Hepatocyte (in vitro differentiated cells): ENCODE measurements around the gene TMEM109. TPM values are rescaled to one million over a fixed set of nuclear protein-coding genes. Genes with fewer than 3 reads are reported as not detected.

ENCODE experiments used
- DNase-seq: peaks from one replicate; pipeline ENCODE4 v3.0.0-alpha.2; 2016; ENCODE audit warnings: low spot score
- H2AFZ ChIP-seq: fragments of 200-600 bp; sonication (generic); 2 replicates; pipeline ENCODE4 v1.6.0; 2016; ENCODE audit warnings: antibody characterized with exemption, mild to moderate bottlenecking
- H3K27ac ChIP-seq: fragments of 200-600 bp; sonication (generic); 2 replicates; pipeline ENCODE4 v1.5.1; 2016; ENCODE audit warnings: mild to moderate bottlenecking
- H3K27me3 ChIP-seq: fragments of 200-600 bp; sonication (generic); 2 replicates; pipeline ENCODE4 v1.6.1; 2016
- H3K36me3 ChIP-seq: fragments of 200-600 bp; sonication (generic); replicated peaks from 2 replicates; pipeline ENCODE4 v1.5.1; 2016; ENCODE audit warnings: low read depth; ENCODE audit not compliant: insufficient read depth
- H3K4me1 ChIP-seq: fragments of 200-600 bp; sonication (generic); 2 replicates; pipeline ENCODE4 v1.5.1; 2016; ENCODE audit warnings: mild to moderate bottlenecking, moderate library complexity; ENCODE audit not compliant: insufficient read depth
- H3K4me2 ChIP-seq: fragments of 200-600 bp; sonication (generic); 2 replicates; pipeline ENCODE4 v1.6.0; 2016
- H3K4me3 ChIP-seq: fragments of 200-600 bp; sonication (generic); 2 replicates; pipeline ENCODE4 v1.5.1; 2016; ENCODE audit warnings: mild to moderate bottlenecking
- H3K79me2 ChIP-seq: fragments of 200-600 bp; sonication (generic); 2 replicates; pipeline ENCODE4 v1.6.0; 2017; ENCODE audit warnings: mild to moderate bottlenecking
- H3K9me2 ChIP-seq: fragments of 200-600 bp; sonication (generic); replicated peaks from 2 replicates; pipeline ENCODE4 v1.6.0; 2017; ENCODE audit warnings: mild to moderate bottlenecking; ENCODE audit not compliant: insufficient read depth
- H3K9me3 ChIP-seq: fragments of 200-600 bp; sonication (generic); 2 replicates; pipeline ENCODE4 v1.5.1; 2016; ENCODE audit warnings: low read depth, mild to moderate bottlenecking
- H4K20me1 ChIP-seq: fragments of 200-600 bp; sonication (generic); 2 replicates; pipeline ENCODE4 v1.6.0; 2016; ENCODE audit warnings: mild to moderate bottlenecking; ENCODE audit not compliant: insufficient read depth, poor library complexity, severe bottlenecking
- EZH2 ChIP-seq: fragments of 200-600 bp; sonication (generic); IDR thresholded peaks from 2 replicates; pipeline ENCODE4 v1.6.1; 2016; ENCODE audit warnings: antibody characterized with exemption, mild to moderate bottlenecking, borderline replicate concordance
- EZH2phosphoT487 ChIP-seq: fragments of 200-600 bp; sonication (generic); IDR thresholded peaks from one replicate; pipeline ENCODE4 v1.6.1; 2018; ENCODE audit warnings: antibody characterized with exemption, mild to moderate bottlenecking, low read depth, moderate library complexity; ENCODE audit not compliant: unreplicated experiment, severe bottlenecking
- WGBS: methylation state at CpG from one replicate; pipeline ENCODE4 v1.1.6; 2016; ENCODE audit warnings: low lambda C conversion rate; ENCODE audit errors: missing lambda C conversion rate; 5-methylcytosine and 5-hydroxymethylcytosine counted together
- polyA plus RNA-seq: library from polyadenylated mRNA; unstranded; fragments of >200 nt; fragmentation: Nextera tagmentation; extraction: Ambion mirVana; gene quantifications from 2 replicates; pipeline ENCODE4 v1.2.1, GENCODE V29; 2016
- total RNA-seq: library from RNA; depleted of rRNA; stranded (reverse); fragments of >200 nt; gene quantifications from 2 replicates; pipeline ENCODE4 v1.2.3, GENCODE V29; 2014
- TF ChIP-seq, protein P1 (sequence below): fragments of 200-600 bp; sonication (generic); IDR thresholded peaks from 2 replicates; pipeline ENCODE4 v1.5.1; 2016; ENCODE audit warnings: antibody characterized with exemption, mild to moderate bottlenecking; ENCODE audit not compliant: poor library complexity

TMEM109 gene
- total and polyA plus RNA-seq, 2 experiments from 2014 or later = 30.0 to 86.9 TPM

GRCh38 chr11:60924110-60924905, 10.3 kb downstream of the TMEM109 start, which contains the start of gene TMEM132A:
Gene TMEM132A, plus strand, starts transcription at chr11:60924460. Its CDS starts 174 bp downstream, at chr11:60924634.
- H3K4me3 ChIP-seq = peak within 1 kb of the TSS; percentile 94
- H3K36me3 ChIP-seq = no peaks in the 10 kb centered on the region
- no peaks in the 10 kb centered on the region for H3K9me3 ChIP-seq
- peak; percentile 84 for DNase-seq
- peaks cover 18% of the 10 kb centered on the region for H3K79me2 ChIP-seq
- peaks cover 5% of the 10 kb centered on the region for H3K4me1 ChIP-seq
- no peaks in the 10 kb centered on the region for H3K27me3 ChIP-seq
- no peaks in the 10 kb centered on the region for H4K20me1 ChIP-seq
- TF ChIP-seq EZH2 = no peak
- TF ChIP-seq, protein P1, sequence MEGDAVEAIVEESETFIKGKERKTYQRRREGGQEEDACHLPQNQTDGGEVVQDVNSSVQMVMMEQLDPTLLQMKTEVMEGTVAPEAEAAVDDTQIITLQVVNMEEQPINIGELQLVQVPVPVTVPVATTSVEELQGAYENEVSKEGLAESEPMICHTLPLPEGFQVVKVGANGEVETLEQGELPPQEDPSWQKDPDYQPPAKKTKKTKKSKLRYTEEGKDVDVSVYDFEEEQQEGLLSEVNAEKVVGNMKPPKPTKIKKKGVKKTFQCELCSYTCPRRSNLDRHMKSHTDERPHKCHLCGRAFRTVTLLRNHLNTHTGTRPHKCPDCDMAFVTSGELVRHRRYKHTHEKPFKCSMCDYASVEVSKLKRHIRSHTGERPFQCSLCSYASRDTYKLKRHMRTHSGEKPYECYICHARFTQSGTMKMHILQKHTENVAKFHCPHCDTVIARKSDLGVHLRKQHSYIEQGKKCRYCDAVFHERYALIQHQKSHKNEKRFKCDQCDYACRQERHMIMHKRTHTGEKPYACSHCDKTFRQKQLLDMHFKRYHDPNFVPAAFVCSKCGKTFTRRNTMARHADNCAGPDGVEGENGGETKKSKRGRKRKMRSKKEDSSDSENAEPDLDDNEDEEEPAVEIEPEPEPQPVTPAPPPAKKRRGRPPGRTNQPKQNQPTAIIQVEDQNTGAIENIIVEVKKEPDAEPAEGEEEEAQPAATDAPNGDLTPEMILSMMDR = no peak
- TF ChIP-seq EZH2phosphoT487 = no peak
- H3K27ac ChIP-seq = no peak within 1 kb of the TSS
- WGBS = 3% methylated on average over 19 of the region's 69 CpGs
- H2AFZ ChIP-seq = peak within 1 kb of the TSS; percentile 94
- no peaks in the 10 kb centered on the region for H3K9me2 ChIP-seq
- peak within 1 kb of the TSS; percentile 98 for H3K4me2 ChIP-seq

DNA sequence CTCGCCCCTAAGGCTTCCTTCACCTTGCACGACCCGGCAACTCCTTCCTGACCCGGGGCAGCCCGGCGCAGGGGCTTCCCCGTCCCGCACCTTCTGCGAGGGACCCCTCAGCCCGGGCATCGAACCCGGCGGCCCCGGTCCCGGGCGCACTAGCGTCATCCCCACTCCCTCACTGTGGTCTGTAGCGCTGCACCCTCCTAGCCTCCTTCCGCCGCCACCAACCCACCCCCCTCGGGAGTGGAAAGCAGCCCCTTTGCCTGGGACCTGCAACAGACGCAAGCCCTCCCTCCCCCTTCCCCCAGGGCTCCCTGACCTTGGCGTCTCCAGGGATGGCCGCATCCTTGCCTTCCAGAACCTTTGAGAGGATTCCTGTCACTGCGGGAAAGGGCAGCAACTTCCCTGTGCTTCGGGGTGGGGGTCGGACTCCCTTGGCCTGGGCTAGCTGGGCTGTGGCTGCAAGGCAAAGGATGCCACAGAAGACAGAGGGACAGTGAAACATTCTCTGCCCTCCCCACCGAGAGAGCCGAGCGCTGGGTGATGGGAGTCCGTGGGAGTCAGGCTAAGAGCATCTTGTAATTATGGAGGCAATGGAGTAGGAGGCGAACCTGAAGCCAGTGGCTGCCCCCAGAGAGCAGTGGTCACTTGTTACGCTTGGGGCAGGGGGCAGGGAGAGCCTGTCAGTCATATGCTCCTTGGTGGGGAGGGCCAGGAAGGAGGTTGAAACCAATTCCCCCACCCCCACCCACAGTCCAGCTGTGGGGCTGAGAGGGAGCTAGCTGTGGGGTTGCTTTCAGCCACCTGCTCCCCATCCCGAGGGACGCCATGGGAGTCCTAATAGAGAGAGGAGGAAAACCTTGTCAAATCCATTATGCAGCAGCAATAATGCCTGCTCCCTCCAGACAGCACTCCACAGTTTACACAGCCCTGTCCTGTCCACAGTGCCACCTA, 11.2 kb downstream of the TMEM109 start:
- no peaks in the 10 kb centered on the region for H3K36me3 ChIP-seq
- H3K27me3 ChIP-seq = no peaks in the 10 kb centered on the region
- no peak for DNase-seq
- H2AFZ ChIP-seq = peak overlapping the region; percentile 94
- peaks cover 10% of the 10 kb centered on the region for H3K79me2 ChIP-seq
- no peaks in the 10 kb centered on the region for H4K20me1 ChIP-seq
- no peaks in the 10 kb centered on the region for H3K9me2 ChIP-seq
- no peak for TF ChIP-seq EZH2
- TF ChIP-seq, protein P1 = no peak
- no peak for TF ChIP-seq EZH2phosphoT487
- H3K27ac ChIP-seq = no peak overlapping the region
- H3K9me3 ChIP-seq = no peaks in the 10 kb centered on the region
- H3K4me2 ChIP-seq = peak overlapping the region; percentile 98
- H3K4me3 ChIP-seq = peak overlapping the region; percentile 94
- H3K4me1 ChIP-seq = peaks cover 5% of the 10 kb centered on the region
- 10% methylated on average over 16 of the region's 35 CpGs for WGBS

GRCh38 chr11:60925868-60926267, 11.9 kb downstream of the TMEM109 start:
- no peaks in the 10 kb centered on the region for H4K20me1 ChIP-seq
- H3K4me1 ChIP-seq = peaks cover 5% of the 10 kb centered on the region
- H3K4me2 ChIP-seq = peak overlapping the region; percentile 98
- H3K9me3 ChIP-seq = no peaks in the 10 kb centered on the region
- WGBS = 67% methylated on average over 6 of the region's 6 CpGs
- no peaks in the 10 kb centered on the region for H3K36me3 ChIP-seq
- no peak overlapping the region for H3K27ac ChIP-seq
- no peak overlapping the region for H2AFZ ChIP-seq
- no peaks in the 10 kb centered on the region for H3K27me3 ChIP-seq
- H3K9me2 ChIP-seq = no peaks in the 10 kb centered on the region
- peaks cover 10% of the 10 kb centered on the region for H3K79me2 ChIP-seq
- TF ChIP-seq EZH2phosphoT487 (no peak), EZH2 (no peak)
- TF ChIP-seq, protein P1 = no peak
- DNase-seq = no peak
- H3K4me3 ChIP-seq = no peak overlapping the region
